Limb (tissue), 2 donors: Measurements from ENCODE around the gene METTL1.
"Not testable (repeated sequence)": the region's sequence is repeated elsewhere in the genome, so short reads cannot be mapped to it uniquely, and the experiment has no call there.

Source experiments
- DNase-seq, 2 donors: peaks; one replicate each; pipeline ENCODE4 v3.0.0-alpha.2; 2016; ENCODE audit errors: extremely low spot score in 2 of 2

The METTL1 gene

DNA sequence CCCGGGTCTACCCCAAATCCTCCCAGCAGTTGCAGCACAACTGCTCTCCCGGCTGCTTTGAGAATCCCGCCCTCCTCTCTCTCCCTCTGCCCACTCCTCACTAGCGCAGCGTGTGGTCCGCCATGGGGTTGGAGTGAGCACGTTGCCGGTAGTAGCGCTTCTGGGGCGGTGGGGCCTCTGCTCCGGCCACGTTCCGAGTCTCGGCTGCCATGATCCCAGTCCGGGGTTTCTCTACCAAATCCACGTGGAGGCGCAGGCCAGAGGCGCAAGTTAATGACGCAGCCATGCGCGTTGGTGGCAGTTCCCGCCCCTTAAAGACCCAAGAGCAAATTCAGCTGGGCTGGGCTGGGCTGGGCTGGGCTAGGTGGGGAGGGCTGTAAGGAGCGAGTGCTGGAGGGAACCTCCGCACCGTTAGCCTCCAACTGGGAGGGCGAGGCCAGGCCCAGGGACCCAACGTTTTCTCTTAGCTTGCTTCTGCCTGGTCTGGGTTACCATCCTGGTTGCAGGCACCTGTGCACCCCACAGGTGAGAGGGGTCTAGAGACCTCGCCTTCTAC lies at the start of gene METTL1:
Gene METTL1, minus strand, starts transcription at position 233 of the 556 bp plus-strand sequence. Its CDS starts 22 bp downstream, at position 211.
- DNase-seq = peak; percentile 95 to 97

DNA sequence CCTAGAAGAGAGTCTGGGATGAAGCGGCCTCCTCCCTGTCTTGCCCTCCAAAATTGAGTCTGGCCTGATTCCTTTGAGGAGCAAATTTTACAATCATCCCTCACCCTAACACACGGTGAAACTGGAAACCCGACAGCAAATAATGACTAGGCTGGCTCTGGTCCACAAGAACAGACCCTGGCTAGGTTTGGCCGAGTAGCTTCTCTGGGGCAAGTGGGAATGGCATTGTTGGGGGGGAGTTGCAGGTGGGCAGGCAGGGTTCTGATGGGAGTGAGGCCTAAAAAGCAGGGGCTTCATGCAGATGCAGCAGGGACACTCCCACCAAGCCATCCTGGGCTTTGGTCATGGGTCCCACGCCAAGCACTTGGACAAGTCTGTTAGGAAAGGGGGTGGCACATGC lies 49.1 kb upstream of the METTL1 start:
- DNase-seq = not testable (repeated sequence)

DNA sequence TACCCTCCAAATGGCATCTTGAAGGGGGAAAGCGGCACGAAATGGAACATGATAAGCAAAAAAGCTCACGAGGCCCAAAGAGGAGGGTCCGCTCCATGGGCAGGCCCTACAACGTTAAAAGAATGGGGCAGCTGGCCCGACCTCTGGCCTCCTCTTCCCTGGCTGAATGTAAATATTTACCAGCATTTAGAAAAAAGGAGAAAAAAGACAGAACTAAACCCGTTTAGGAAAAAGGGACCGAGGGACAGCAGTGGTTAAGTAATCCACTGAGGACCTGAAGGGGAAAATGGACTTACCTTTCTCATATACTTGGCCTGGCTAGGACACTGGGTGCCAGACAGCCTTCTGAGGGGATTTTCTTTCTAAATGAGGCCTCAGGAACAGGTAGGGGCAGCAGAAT lies 48.2 kb upstream of the METTL1 start:
- not testable (repeated sequence) for DNase-seq

DNA sequence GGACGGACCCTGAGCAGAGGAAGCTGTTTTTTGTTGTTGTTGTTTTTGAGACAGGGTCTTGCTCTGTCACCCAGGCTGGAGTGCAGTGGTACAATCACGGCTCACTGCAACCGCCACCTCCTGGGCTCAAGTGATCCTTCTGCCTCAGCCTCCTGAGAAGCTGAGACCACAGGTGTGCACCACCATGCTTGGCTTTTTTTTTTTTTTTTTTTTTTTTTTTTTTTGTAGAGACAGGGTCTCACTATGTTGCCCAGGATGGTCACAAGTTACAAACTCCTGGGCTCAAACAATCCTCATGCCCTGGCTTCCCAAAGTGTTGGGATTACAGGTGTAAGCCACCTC lies 46.1 kb upstream of the METTL1 start:
- not testable (repeated sequence) for DNase-seq

DNA sequence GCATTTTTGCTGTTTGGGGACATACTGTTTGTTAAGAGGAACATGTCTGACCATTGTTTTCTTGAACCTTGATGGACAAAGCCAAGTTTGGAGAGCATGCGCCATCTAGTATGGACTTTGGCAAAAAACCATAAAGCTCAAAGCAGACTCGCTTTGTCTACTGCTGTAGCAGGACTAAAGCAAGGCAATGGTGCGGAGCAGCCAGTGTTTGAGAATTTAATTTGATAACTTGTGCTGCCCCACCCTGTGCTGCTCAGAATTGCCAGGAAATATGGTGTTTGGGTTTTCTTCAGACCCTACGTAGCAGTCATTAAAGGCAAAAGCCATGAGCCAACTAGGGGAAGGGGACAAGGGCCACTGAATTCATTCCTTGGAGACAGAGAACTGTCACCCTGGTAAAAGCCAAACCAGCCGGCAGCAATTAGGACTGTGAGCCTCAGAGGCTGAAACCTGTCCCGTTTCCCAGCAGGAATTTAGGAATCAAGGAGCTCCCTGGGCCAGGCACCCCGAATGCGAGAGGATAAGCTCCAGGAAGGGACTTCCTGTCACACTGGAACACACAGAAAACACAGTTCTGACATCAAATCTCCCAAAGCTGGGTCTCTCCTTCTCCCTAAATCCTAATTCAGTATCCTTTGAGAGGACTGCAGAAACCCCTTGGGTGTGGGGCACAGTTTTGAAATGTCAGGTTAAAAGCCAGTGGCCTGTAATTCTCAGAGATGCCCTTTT lies 45.5 kb upstream of the METTL1 start:
- no peak for DNase-seq

DNA sequence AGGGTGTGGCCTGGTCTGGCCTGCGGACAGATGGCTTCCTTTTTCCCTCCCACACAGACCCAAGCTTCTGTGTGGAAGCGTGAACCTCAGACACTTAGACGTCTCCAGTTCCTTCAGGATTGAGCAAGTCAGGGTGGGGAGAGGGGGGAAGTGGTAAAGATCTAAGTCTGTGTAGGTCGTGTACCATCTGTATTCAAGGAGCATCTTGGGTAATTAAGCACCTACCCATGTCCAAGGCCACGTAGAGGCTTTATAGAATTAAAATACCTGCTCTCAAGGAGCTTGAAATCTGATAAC lies 44.9 kb upstream of the METTL1 start:
- DNase-seq = no peak

DNA sequence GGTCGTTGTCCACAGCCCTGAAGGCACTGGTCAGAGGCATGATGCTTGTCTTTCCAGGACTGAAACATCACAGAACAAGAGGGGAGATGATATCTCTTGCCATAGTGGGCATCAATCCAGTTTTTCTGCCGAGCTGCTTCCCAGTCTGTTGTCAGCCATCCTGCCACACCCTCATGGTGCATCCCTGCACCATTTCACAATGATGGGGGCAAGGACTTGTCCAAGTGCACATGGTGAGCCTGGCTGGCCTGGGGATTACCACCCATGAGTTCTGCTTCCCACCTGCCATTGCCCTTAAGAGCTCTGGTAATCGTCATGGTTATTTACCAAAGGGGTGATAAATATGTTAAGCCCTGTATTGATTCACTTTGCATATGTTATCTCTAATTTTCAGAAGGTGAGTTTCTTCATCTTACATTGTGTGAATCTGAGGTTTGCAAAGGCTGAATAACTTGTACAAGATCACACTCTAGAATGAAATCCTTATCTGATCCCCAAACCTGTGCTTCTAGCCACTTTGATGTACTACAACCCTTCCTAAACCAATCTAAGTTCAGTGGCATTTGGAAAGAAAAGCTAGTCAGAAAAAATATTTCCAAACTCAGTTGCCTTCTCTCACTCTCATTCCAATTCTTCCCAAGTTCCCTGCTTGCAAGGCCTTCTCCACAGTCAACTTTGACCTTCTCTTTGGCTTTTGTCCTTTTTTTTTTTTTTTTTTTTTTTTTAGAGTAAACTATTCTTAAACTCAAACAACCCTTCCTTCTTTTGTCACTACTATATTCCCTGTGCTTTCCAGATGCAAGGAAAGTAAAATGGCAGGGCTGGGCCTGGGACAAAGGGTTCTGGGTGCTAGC lies 44.3 kb upstream of the METTL1 start:
- no peak for DNase-seq

DNA sequence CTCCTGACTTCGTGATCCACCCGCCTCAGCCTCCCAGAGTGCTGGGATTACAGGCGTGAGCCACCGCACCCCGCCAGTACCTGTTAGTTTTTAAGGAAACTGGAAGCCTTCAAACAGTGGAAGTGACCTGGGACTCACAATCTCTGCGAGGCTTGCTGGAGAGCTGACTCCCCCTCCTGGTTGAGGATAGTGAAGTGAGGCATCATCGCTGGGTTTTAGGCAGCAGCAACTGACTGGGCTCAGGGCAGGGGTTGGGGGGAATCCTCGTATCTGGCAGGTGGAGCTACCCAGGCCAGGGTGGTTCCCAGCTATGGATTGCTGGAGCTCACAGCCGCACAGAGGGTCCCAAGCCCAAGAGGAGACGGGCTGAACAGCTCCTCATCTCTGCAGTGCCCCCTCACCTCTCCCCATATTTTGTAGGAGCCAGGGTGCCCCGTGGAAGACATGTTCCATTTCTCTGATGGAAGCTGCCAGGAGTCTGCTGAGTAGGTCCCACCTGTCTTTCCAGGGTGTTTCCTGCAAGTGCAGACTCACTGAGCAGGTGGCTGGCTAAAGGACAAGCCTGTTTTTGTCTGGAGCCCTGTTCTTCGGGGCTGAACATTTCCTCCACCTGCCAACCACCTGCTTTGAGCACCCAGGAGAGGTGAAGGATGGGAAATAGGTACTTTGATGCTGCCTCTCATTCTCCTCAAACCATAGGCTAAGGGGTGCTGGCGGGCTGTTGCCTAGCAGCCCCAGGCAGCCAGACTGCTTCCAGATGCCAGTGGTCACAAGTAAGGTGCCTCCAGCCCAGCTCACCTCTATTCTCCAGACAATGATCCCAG lies 43.5 kb upstream of the METTL1 start:
- DNase-seq = no peak

DNA sequence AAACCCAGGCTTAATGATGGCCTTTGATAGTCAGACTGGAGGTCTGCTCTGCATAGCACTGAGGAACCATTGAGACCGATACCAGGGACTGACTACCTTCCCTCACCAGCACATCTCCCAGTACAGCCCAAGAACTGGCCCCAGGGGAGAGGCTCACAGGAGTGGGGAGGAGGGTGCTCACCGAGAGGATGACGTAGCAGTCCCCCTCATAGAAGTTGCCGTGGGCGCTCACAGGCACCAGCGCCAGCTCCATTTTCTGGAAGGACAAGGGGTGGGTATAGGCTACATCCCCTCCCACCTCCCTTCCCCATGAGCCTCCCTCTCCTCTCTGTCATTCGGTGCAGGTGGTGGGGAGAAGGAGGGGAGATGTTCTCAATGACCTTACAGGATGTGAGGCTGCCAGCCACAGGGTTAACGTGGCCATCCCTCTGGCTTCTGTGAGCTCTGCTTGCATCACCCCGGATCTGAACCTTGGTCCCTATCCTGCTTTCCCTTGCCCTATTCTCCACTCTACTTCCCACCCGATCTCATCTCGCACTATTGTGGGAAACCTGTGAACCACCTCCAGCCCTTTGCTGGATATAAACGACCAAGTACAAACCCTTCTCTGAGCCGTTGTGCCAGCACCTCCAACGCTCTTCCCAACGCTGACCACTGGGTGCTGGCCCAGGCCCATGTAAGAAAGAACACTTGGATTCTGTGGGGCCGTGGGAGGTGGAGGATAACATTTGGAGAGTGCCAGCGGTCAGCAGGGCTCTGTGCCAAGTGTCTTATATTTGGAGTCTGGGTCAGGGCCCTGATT lies 42.3 kb upstream of the METTL1 start:
- DNase-seq = no peak

- no peak for DNase-seq
Observed at GRCh38 chr12:57813111-57813970, 41.4 kb upstream of the METTL1 start.

- DNase-seq = no peak
Observed at GRCh38 chr12:57811028-57811755, 39.3 kb upstream of the METTL1 start.

DNA sequence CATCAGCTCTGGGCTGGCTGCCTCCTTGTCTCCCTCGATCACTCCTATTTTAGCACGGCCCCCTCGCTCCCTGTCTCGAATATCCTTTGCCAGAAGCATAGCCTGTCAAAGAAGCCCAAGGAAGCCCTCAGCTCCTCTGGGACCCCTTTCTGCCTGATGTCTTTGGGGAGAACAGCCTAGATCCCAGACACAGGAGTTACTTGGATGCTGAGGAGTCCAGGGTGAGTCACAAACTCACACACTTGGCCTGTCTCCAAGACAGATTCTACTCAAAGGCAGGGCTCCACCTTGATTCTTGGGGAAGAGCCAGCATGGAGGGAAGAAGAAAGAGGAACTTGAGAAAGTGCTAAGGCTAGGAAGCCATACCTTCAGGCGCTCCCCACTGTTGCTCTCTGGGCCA lies 38.5 kb upstream of the METTL1 start:
- DNase-seq = no peak

- DNase-seq = no peak
Observed at GRCh38 chr12:57809425-57809824, 37.5 kb upstream of the METTL1 start.

DNA sequence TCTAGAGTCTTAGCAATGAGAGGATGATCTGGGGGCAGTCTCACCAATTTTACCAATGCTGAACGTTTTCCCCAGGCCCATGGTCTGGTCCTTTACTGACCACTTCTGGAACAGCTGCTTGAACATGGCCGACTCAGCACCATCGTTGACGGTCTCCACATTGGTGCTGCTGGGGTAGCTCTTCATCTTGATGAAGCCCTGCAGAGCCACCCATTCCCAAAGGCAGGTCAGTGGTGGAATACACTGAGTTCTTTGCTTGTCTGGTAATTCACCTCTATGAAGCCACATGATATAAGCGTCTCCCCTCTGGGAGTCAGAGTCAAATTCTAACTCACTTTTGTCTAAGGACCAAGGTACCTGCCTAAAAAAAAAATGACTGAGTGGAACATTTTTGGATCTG lies 36.4 kb upstream of the METTL1 start:
- no peak for DNase-seq

GRCh38 chr12:57807285-57807684 lies 35.4 kb upstream of the METTL1 start:
- no peak for DNase-seq

DNA sequence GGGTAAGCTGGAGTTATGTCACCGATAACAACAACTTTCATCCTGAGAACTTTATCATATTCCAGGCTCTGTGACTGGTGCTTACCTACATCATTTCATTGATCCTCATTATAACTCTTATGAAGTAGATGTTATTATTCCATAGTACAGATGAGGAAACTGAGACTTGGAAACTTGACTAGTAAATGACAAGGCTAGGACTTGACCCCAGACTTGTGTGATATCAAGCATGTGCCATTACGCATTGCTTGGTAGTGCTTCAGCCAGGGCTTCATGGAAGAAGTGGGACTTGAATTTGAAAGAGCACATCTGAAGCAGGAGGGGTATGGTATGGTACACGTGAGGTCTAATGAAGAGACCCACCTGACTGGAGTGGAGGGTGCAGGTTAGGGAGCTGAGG lies 34.8 kb upstream of the METTL1 start:
- DNase-seq = no peak

DNA sequence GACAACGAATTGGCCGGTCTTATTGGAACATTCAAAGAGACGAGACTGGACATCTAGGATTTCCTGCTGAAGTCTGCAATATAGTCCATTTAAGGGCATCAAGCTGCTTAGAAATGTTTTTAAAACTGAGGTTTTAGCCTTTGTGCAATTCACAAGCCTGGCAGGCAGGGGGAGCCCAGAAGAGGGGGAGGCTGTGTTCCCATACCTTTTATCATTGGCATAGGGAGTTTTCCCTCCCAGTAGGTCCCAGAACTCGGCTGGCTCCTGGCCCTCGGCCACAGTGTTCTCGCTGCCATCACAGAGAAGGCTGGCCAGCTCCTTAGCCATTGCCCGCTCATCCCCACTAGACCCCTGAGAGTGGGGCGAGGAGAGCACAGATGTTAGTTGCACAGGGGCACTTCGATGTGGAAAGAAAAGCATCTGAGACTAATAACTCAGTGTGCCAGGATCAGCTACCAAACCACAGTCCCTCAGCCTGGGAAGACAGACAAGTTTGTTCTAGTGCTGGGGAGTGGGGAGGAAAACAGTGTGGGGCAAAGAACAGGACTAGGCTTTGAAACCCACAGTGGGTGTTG lies 31.5 kb upstream of the METTL1 start:
- DNase-seq = peak in 1 of 2 donors; percentile 54

- DNase-seq = no peak
Observed at GRCh38 chr12:57802607-57803006, 30.7 kb upstream of the METTL1 start.

- no peak for DNase-seq
Observed at GRCh38 chr12:57800965-57801364, 29.1 kb upstream of the METTL1 start.
